ENCODE data around the gene EDARADD.

DNA sequence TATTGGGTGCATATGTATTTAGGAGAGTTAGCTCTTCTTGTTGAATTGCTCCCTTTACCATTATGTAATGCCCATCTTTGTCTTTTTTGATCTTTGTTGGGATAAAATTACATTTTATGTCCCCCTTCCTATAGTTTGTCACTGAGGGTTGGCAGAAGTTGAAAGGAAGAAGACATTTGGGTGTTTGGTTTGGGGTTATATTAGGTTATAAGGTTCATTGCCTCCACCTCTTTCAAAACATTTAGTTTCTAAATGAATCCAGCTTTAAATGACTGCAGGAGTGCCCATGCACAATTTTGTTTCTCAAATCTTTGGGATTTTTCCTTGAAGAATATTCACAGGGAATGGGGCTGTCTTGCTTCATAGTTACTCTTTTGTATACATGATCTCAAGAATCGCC lies 115.1 kb downstream of the EDARADD start:
- TF ChIP-seq, protein P1, sequence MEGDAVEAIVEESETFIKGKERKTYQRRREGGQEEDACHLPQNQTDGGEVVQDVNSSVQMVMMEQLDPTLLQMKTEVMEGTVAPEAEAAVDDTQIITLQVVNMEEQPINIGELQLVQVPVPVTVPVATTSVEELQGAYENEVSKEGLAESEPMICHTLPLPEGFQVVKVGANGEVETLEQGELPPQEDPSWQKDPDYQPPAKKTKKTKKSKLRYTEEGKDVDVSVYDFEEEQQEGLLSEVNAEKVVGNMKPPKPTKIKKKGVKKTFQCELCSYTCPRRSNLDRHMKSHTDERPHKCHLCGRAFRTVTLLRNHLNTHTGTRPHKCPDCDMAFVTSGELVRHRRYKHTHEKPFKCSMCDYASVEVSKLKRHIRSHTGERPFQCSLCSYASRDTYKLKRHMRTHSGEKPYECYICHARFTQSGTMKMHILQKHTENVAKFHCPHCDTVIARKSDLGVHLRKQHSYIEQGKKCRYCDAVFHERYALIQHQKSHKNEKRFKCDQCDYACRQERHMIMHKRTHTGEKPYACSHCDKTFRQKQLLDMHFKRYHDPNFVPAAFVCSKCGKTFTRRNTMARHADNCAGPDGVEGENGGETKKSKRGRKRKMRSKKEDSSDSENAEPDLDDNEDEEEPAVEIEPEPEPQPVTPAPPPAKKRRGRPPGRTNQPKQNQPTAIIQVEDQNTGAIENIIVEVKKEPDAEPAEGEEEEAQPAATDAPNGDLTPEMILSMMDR (IDR thresholded peaks at IDR 0.05), result no peak
- TF ChIP-seq POLR2A (IDR thresholded peaks at IDR 0.05), result no peak
